Uterus (tissue), 4 donors: ENCODE measurements around the gene RILPL2. TPM values are rescaled to one million over a fixed set of nuclear protein-coding genes. Genes with fewer than 3 reads are reported as not detected.
"Not testable (repeated sequence)": the region's sequence is repeated elsewhere in the genome, so short reads cannot be mapped to it uniquely, and the experiment has no call there.

Experiments used
- DNase-seq, 2 donors: peaks; one replicate each; pipeline ENCODE4 v3.0.0-alpha.2; 2019 to 2020
- H3K27ac ChIP-seq, 2 donors: fragments of 200-600 bp; sonication (generic); 1 replicate in 1 of 2; 2 replicates in 1 of 2; pipeline ENCODE4 v1.5.1; 2016 to 2018
- H3K27me3 ChIP-seq, 2 donors: fragments of 200-600 bp; sonication (generic); one replicate each; pipeline ENCODE4 v1.5.1; 2018 to 2019; ENCODE audit warnings: control low read depth in 1 of 2
- H3K36me3 ChIP-seq, 2 donors: fragments of 200-600 bp; sonication (generic); one replicate each; pipeline ENCODE4 v1.5.1; 2019; ENCODE audit warnings: control low read depth in 1 of 2
- H3K4me1 ChIP-seq, 2 donors: fragments of 200-600 bp; sonication (generic); one replicate each; pipeline ENCODE4 v1.5.1; 2018 to 2019; ENCODE audit warnings: control low read depth in 1 of 2
- H3K4me3 ChIP-seq, 2 donors: fragments of 200-600 bp; sonication (generic); 1 replicate in 1 of 2; 2 replicates in 1 of 2; pipeline ENCODE4 v1.5.1; 2018 to 2019; ENCODE audit warnings: mild to moderate bottlenecking in 1 of 2
- H3K9me3 ChIP-seq, 2 donors: fragments of 200-600 bp; sonication (generic); one replicate each; pipeline ENCODE4 v1.5.1; 2019; ENCODE audit warnings: control low read depth in 1 of 2
- CTCF ChIP-seq, 4 experiments: fragments of 200-600 bp in 2 of 4; fragments of 450-650 bp in 2 of 4; sonication (generic) in 2 of 4; IDR thresholded peaks; one replicate each; pipeline ENCODE4 v1.5.1; 2016 to 2019; ENCODE audit warnings: antibody characterized with exemption in 4 of 4, mild to moderate bottlenecking in 2 of 4, moderate library complexity in 1 of 4
- POLR2A ChIP-seq, 2 donors: fragments of 450-650 bp; IDR thresholded peaks; one replicate each; pipeline ENCODE4 v1.6.1; 2016; ENCODE audit warnings: antibody characterized with exemption in 2 of 2, mild to moderate bottlenecking in 1 of 2, moderate library complexity in 1 of 2
- intact Hi-C: fragments of 100-400 bp; cut with DNase I; formaldehyde crosslinking; loops from one replicate; pipeline ENCODE4 v1.15.1; 2023; ENCODE audit warnings: low total_unique reads
- total RNA-seq, 4 donors: library from RNA; depleted of rRNA in 3 of 4; stranded (reverse); fragments of >200 nt in 3 of 4; gene quantifications; one replicate each; pipeline versions ENCODE4 v1.1.0 to v1.2.4, GENCODE V29; 2014 to 2023
- donor health status: DM: yes; HTN: yes; CAD: no.

The RILPL2 gene
- total RNA-seq, 4 donors from 2014 or later, result 4.0 to 10.1 (median 5.8) TPM

GRCh38 chr12:123388177-123388950, 48.1 kb downstream of the RILPL2 start:
- intact Hi-C loops, result no loop called here
- Histone ChIP-seq H3K27ac (peak overlapping the region; percentile 90 to 93), H3K9me3 (no peaks in the 10 kb centered on the region), H3K4me1 (peaks cover 6 to 13% of the 10 kb centered on the region in 2 donors), H3K27me3 (no peaks in the 10 kb centered on the region), H3K4me3 (peak overlapping the region; percentile 55 to 66), H3K36me3 (no peaks in the 10 kb centered on the region)
- TF ChIP-seq POLR2A (IDR thresholded peaks at IDR 0.05) (peak in 1 of 2 donors; percentile 16), CTCF (IDR thresholded peaks at IDR 0.05) (peak in 1 of 4 experiments; percentile 30)
- DNase-seq, result peak; percentile 75 to 82

- Histone ChIP-seq H3K4me3 (peak overlapping the region in 1 of 2 donors; percentile 66), H3K9me3 (no peaks in the 10 kb centered on the region), H3K4me1 (peaks cover 6 to 17% of the 10 kb centered on the region in 2 donors), H3K27ac (peak overlapping the region; percentile 90 to 93), H3K27me3 (no peaks in the 10 kb centered on the region), H3K36me3 (no peaks in the 10 kb centered on the region)
- DNase-seq, result no peak
- intact Hi-C loops, result no loop called here
- TF ChIP-seq CTCF (IDR thresholded peaks at IDR 0.05) (no peak), POLR2A (IDR thresholded peaks at IDR 0.05) (no peak)
Measured at GRCh38 chr12:123387508-123388176, 48.8 kb downstream of the RILPL2 start.

- H3K4me3 ChIP-seq, DNase-seq, H3K27ac ChIP-seq, H3K27me3 ChIP-seq, H3K36me3 ChIP-seq, H3K9me3 ChIP-seq, intact Hi-C loops: not testable (repeated sequence)
- H3K4me1 ChIP-seq, result peaks cover 2 to 17% of the 10 kb centered on the region in 2 donors
Measured at GRCh38 chr12:123385536-123385935, 50.9 kb downstream of the RILPL2 start.

GRCh38 chr12:123384994-123385376, 51.5 kb downstream of the RILPL2 start:
- peak overlapping the region in 1 of 2 donors; percentile 83 for H3K27ac ChIP-seq

More at GRCh38 chr12:123384994-123385376, 51.5 kb downstream of the RILPL2 start:
- intact Hi-C loops, result no loop called here
- TF ChIP-seq POLR2A (IDR thresholded peaks at IDR 0.05) (no peak), CTCF (IDR thresholded peaks at IDR 0.05) (no peak)
- H3K4me1 ChIP-seq, result peaks cover 0 to 14% of the 10 kb centered on the region in 2 donors
- no peaks in the 10 kb centered on the region for H3K9me3 ChIP-seq
- H3K36me3 ChIP-seq, result no peaks in the 10 kb centered on the region
- H3K4me3 ChIP-seq, result peak overlapping the region; percentile 57 to 95
- DNase-seq, result no peak
- H3K27me3 ChIP-seq, result no peaks in the 10 kb centered on the region
